COLO829 (cell line): Measurements from ENCODE around the gene CEP152.

Source experiments
- DNase-seq: peaks from one replicate; pipeline ENCODE4 v3.0.0; 2012; ENCODE audit warnings: low spot score

Gene CEP152

DNA sequence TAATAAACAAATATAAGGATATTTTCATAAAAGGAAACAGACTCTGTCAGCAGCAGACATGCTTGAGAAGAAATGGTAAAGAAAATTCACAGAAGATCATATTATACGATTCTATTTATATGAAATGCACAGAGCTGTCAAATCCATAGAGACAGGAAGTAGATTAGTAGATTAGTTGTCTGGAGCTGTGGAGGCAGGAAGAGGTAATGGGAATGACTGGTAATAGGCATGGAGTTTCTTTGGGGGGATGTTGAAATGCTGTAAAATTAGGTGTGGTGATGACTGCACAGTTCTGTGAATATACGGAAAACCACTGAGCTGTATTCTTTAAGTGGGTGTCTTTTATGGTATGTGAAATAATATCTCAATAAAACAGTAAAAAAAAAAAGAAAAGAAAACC, 35.3 kb downstream of the CEP152 start:
- no peak for DNase-seq

DNA sequence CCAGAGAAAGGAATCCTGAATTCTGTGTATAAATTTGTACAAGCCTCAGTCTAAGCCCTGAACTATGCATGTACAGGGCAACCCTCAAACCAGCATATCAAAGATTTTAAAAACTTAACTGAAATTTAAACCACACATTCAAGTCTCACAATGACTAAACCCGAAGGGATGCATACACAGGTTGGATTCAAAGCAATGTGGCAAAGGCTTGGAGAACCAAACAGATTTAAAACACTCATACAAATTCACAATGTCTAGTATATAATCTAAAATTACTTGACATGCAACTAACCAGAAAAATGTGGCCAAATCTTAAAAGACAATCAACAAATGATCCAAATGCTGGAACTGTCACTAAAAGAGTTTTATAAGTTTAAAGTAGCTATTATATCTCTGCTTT, 36.4 kb downstream of the CEP152 start:
- no peak for DNase-seq

DNA sequence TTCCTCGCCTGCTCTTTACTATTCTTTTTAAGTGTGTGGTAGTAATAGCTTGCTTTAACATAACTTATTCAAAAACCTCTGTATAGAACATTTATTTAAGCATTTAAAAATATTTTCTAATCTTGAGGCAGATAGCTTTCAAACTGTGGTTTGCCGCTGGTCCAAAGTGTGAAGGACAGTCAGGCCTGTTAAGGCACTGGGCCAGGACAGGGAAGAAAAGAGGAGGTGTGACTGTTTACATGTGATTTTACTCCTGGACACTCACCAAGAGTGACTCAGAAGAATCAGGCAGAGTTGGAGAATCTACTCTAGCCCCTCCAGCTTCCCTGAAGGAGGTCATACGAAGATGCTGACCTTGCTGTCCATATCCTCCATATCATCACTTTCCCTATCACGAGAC, 44.7 kb downstream of the CEP152 start:
- no peak for DNase-seq

DNA sequence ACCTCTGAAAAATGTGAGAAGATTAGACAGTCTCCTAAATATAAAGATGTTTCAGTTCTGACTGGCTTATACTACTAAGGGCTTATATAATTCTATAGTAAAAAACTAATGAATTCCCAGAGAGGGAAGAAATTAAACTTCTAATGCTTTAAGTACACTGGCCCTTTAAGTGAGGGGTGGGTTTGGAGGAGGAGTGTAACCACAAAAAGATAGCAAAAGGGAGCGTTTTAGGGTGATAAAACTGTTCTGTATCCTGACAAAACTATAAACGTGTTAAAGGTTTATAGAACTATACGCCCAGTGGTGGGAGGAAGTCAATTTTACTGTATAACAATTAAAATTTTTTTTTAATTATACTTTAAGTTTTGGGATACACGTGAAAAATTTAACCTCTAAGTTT, 45.8 kb downstream of the CEP152 start:
- no peak for DNase-seq

DNA sequence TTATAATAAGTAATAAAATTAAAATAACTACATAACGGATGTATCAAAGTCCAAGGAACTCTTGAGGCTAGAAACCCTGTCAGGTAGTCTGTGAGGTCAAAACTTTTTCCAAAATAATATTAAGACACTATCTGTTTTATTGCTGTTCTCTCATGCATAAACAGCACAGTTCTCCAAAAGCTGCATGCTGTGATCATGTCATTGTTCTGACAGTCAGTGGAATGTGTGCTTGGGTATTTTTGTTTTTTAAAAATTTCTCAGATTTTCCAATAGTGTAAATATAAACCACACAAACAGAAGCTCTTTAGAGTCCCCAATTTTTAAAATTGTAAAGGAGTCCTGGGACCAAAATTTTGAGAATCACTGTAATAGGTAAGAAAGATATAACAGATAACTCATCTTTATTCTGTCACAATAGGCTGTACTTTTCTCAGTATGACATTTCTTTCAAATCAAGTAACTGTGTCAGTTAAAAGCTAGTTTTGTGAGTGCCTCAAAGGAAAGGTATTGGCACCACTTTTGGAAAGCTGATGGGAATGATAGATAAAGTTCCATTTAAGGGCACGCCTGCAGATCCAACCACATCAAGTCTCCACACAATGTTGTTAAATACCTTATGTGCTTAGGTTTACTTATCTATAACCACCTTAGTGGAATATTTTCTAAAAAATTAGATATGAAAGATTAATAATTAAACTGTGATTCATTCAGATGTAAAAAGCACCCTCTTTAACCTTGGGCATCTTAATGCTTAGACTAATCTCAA, 49.3 kb downstream of the CEP152 start:
- no peak for DNase-seq

DNA sequence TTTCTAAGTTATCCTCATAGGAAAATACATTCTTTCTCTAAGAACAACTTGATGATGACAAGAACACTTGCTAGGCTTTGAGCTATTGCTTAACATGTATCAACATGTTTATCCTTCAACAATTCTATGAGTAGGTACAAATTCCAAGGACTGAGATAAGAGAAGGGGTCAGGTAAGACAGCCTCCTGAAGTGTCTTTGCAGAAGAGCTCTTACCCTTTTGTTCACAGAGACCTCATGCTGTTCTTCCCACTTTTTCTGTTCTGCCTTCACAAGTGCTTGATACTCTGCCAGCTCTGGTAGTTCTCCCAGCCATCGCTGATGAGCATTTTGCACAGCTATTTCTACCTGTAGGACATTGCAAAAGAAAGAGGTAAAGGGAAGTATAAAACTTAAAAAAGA, 50.9 kb downstream of the CEP152 start:
- DNase-seq = no peak

DNA sequence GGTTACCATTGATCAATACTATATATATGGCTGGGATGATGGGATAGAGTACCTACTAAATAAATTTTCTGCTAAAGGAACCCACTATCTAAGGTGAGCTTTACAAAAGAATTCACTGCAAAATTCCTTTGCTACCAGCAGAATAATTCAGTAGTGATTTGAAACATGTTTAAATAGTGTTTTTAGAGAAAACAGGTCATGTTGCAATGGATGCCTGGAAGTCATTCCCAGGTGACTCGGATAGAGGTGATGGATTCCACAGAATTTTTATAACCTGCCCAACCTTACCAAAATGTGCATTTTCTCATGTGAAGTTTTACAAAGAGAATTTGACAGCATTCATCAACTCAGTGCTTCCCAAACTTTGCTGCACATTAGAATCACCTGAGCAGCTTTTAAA, 53.2 kb downstream of the CEP152 start:
- DNase-seq = no peak

DNA sequence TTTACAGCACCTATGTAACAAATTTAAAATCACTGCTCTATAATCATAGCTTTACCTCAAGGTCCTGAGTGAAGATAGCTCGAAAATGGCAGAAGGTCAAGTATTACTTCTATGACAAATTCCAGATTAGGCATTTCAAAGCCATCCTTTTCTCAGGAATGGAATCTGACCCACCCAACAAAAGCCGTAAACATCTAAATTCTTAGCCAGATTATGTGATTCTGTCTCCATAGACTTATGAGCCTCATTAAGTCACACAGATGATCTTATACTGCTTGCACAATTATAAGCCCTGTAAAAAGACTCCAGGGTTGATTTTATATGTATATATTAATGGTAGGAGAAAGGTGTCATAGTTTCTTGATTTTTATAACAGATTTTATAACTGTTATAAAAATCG, 56.9 kb downstream of the CEP152 start:
- no peak for DNase-seq

DNA sequence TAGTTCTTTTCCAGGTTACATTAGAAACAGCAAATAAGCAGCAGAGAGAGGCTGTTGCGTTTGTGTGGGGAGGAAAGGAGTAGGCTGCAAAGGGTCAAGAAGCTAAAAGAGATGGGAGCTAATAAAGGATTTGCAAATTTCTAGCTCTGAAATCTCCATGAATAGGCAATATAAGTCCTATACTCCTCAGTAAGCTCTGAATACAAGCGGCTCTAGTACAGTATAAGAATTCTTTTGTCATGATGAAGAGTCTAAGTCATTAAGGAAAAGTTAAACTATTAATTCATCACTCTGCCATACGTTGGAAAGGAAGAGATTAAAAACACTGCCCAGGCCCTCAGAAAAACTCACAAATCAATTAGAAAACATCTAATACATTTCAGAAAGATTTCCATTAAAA, 59.3 kb downstream of the CEP152 start:
- no peak for DNase-seq

DNA sequence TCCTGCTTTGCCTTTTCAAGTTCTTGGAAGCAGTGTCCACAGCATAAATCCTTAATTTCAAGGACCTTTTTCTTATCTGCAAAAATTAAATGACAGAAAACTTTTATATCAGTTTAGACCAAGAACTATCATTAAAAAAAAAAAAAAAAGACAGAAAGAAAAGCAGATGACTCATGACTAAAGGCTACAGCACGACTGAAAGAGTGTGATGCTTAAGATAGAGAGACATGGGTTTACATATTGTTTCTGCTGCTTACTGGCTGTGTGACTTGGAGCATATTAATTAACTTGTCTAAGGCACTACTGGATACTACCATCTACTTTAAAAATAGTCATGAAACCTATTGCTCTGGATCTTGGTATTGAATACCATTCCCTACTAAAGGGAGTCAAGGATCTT, 62.3 kb downstream of the CEP152 start:
- no peak for DNase-seq

DNA sequence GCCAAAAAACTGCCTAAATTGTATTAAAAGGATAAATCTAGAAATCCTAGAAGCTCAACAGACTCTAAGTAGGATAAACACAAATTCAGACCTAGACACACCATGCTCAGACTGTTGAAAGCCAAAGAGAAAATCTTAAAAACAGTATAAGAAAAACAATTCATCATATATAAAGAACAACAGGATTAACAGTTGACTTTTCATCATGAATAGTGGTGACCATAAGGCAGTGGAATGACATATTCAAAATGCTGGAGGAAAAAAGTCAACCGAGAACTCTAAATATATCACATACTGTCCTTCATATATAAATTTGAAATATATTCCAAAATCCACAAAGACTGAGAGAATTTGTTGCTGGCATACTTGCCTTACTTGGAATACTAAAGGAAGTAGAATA, 77.3 kb downstream of the CEP152 start:
- no peak for DNase-seq

DNA sequence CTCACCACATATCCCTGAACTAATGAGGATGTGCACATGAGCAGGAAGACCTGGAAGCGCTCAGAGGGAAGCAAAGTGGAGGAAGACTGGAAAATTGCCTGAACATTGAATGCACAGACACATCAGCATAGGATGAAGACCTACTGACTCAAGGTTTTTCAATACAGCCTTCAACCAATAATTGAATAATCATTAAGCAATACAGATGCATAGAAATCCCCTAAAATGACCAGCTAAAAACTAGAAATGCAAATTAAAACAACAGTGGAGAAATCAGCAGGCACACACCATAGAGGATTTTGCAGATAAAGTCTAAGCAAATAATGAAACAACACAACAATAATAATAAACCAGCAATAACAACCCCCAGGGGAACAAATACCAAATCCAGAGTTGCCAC, 80.4 kb downstream of the CEP152 start:
- no peak for DNase-seq

DNA sequence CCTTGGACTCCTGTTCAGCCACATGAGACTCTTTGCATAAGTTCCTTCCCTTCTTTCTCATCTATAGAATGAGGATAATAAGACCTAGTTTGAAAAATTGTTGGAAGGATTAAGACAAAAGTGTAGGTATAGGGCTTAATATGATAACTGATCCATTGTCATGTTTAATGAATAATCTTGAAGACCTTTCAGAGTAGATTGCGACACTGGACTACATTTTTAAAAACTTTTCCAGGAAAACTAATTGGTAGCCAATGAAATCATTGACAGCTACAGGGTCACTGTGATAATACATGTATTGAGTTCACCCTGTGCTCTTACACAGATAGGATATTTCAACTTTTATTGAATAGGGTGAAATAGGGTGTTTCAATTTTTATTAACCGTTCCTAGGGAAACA, 86.9 kb downstream of the CEP152 start:
- DNase-seq = no peak

DNA sequence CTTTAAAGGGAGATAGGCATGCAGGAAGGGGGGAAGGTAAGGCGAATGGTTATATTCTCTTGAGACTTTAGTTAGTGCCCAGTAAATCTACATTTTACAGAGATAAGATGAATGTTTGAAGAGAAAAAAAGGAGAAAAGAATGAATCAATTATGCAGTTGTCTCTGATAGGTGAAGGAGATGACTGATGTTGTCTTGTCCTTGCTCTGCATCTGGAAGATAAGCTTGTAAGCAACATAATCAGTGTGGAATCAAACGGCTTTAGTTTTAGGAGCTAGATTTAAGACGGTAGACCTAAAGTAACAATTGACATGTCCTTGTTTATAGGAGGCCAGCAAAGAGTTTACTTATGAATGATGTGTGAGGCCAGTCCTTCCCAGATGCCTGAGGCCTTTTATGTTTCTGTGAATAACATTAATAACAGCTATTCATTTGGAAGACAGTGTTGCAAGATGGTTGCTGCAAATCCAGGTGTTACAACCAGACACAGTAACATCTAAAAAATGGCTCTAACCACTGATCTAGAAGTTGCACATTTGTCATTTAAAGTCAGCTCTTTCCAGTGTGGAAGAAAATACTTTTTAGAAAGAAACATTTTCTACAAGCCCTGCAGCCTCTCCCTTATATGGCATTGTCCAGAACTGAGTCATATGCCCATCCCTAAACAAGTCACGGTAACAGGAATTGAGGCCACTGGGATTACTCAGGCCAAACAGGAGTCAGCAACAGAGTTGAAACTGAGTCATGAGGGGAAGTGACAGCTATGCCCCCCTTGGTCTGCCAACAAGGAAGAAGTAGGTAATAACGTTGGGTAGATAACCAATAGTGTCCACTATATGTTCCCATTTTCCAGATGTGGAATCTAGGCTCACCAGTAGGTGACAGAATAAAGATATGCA, 87.9 kb downstream of the CEP152 start:
- no peak for DNase-seq

DNA sequence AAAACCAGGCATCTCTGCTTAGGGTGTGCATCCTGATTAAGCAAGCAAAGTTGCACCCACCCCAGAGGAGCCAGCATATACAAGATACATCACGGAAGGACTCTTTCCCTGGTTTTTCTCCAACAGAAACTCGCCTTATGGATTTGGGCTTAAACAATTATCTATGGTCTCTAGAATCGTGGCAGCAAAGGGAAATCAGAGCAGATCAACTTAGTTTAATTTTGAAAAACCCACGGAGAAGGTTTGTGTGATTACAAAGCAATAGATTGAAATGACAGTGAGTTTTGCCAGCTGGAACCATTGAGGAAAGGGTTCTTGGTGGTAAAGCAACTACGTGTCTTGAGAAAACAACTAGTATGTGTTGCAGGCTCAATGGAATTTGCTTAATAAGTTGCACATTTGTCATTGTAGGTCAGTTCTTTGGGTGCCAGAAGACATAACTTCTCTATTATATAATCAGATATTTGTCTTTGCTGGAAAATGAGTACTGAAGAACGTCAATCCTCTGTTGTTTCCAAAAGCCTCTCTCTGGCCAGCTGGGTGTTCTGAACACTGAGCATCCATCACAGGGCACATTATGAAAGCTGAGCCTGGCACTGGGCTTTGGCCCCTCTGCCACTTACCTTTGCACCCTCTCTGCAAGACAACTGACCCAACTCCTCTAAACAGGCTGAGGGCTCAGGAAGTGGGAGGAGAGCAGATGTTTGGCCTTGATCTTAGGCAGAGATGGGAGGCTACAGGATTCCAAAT, 89.6 kb downstream of the CEP152 start:
- DNase-seq = no peak

DNA sequence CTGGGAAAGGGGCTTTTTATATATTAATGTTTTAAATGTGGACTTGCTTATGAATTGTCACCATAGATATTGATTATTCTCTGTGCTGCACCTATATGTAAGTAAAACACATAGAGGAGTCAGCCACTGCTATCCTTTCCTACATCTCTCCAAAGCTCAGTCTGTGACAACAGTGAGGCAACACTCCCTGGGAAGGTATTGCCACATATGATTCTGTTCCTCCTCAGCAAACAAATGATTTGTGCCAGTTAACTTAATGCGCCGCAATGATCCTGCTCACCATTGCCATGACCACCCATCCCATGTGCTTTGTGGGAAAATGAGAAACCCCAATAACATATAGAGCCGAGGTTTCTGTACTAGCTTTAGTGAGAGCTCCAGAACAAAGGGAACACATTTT, 90.2 kb downstream of the CEP152 start:
- DNase-seq = no peak

DNA sequence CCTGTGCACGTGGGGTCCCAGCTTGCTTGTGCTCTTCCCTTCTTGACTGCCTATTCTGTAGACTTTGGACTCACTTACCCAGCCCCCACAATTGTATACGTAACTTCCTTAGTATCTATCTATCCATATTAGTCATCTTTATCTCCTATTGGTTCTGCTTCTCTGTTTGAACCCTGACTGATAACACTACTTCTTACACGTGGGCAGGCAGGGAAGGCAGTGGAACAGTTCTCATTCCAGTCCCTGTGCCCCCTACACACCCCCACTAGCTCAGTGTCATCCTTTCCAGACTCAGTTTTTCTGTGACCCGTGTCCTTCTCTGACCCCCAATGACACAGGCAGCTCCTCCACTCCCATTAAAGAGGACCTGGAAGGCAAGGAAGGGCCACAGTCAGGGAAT, 91.2 kb downstream of the CEP152 start:
- DNase-seq = no peak

DNA sequence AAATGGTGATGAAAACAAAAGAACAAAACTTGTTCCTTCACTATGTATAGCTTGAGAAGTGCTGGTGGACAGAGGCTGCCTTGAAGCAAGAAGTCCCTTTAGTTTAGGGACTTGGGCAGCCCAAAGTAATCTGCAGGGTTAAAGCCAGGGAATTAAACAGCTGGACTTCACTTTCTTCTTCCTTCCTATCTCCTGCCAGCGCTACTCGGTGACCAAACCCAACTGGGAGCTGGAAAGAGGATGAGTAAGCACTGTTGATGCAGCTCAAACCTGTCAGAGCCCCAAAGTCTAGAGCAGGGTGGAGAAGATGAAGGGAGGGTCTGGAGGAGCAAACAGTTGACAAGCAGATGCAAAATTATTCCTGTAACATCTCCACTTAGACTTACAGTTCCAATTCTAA, 92.2 kb downstream of the CEP152 start:
- DNase-seq = no peak

DNA sequence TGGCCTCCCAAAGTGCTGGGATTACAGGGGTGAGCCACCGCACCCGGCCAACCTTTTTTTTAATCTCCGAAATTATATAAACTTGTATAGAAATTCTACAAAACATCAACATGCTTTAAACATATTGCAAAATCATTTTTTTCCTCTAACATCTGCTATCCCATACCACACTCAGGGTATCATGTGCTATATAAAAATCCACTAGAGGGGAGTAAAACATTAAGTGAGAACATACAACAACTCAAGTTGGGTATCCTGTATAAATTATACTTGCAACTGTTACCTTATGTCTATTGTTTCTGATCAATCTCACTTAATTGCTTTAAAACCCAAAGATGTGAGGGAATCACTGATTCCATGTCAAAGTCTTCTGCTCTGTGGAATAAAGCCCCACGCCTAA, 93.4 kb downstream of the CEP152 start:
- no peak for DNase-seq

DNA sequence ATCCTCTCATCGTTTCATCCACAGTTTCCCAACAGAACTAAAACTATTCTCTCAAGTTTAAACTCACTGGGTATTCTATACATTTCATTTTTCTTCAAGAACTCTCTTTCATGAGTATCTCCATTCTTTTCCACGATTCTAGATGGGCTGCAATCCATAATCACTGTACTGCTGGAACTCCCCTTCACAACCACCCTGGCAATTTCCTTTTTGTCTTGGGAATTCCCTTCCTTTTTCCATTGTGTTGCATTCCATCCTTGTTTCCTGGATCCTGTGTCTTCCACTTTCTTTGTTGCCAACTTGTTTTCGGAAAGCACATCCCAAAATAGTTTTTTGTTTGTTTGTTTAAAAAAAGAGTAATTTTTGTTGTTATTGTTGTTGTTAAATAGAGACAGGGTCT, 98.3 kb downstream of the CEP152 start:
- no peak for DNase-seq

DNA sequence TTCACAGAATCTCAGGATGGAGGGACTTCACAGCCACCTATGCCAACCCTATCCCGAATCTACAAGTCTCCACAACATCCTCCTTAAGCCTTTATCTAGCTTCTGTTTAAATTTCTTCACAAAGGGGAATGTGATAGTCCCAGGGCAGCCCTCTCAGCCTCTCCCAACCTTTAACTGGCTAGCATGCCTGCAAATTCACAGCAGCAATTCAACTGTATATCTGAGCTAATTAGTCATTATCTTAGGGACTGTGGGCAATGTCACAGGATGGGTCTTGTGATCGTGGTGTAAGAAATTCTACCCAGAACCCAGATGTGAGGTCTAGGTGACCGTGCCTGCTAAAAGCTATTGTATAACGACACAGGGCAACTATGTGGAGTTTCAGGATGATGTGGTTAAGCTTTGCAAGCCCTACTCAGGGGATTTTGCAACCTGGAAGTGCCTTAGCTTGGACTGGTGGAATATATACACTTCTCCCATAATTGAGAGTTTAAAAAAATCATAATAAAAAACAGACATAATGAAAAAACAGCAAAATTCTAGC, 99.8 kb downstream of the CEP152 start:
- no peak for DNase-seq

DNA sequence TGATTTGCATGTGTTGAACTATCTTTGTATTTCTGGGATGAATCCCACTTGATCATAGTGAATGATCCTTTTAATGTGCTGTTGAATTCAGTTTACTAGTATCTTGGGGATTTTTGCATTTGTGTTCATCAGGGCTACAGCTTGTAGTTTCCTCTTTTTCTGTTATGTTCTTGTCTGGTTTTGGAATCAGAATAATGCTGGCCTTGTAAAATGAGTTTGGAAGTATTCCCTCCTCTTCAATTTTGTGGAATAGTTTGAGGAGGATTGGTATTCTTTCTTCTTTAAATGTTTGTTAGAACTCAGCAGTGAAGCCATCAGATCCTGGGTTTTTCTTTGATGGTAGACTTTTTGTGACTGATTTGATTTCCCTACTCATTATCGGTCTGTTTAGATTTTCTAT, 102.2 kb downstream of the CEP152 start:
- no peak for DNase-seq

DNA sequence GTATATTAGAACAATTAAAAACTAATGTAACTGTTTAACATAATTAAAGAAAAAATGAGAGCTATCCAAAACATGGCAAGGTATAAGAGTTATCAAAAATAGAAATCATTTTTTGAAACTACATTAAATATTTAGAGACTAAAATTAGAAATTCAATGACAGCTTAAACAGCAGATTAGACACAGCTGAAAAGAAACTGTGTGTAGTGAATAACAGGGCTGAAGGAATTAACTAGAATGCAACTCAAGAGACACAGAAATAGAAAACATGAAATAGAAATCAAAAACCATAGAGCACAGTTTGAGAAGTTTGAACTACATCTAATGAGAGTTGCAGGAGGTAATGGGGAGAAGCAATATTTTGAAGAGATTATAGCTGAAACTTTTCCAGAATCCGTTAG, 105.5 kb downstream of the CEP152 start:
- DNase-seq = no peak
